Measurements from ENCODE around the gene TMEM200A.

DNA sequence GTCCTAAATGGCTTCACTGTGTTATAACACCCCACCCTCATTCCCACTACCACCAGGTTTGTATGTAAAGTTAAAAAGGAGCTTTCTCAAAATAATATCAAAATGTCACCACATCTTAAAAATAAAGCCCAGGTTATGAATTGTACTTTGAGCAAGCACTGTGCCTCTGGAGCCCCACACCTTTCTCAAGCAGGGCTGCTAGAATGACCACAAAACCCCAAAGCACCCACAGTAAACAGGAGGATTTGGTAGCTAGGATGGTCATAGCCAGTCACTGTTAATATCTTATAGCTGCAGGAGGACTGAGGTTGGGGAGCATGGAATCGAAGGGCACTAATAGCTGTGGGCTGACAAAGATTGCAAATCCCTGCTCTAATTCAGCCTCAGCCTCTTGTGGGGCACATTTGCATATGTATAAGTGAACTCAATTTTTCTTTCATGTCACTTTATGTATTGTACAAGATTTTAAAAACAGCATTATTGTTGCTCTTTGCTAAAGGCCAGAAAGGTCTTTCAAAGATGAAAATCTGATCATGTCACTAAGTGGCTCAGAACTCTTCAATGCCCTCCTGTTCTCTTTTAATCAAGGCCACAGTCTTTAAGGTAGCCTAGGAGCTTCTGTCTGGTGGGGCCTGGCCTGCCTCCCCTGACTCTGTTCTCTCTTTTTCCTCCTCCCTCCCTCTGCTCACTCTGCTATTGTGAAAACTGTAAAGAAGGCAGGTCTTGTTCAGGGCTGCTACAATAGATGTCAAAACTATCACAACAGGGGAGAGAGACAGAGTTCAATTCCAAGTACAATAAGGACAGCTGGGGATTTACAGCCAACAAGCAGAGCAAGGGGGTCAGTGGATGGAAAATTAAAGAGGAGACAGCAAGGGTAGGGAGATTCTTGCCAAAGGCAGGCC, 101.6 kb downstream of the TMEM200A start:
- TF ChIP-seq RELA (IDR thresholded peaks at IDR 0.05; ENCODE audit: borderline replicate concordance, partially characterized antibody) (no peak), POLR2A (IDR thresholded peaks at IDR 0.05; ENCODE audit: low read depth, low read length) (no peak), EP300 (IDR thresholded peaks at IDR 0.05; ENCODE audit: borderline replicate concordance in 1 of 2, control insufficient read depth in 1 of 2, low read depth in 2 of 2, low read length in 2 of 2) (no peak), GABPA (IDR thresholded peaks at IDR 0.05; ENCODE audit: low read depth) (no peak), TCF12 (IDR thresholded peaks at IDR 0.05; ENCODE audit: low read depth, low read length) (no peak), ZNF207 (IDR thresholded peaks at IDR 0.05; ENCODE audit: borderline replicate concordance) (no peak), BHLHE40 (IDR thresholded peaks at IDR 0.05; ENCODE audit: borderline replicate concordance in 1 of 2, low read depth in 2 of 2, low read length in 1 of 2) (no peak), IRF3 (IDR thresholded peaks at IDR 0.05) (no peak), ZNF274 (IDR thresholded peaks at IDR 0.05; ENCODE audit: insufficient read depth, insufficient read length) (no peak)
- TF ChIP-seq, protein P1, sequence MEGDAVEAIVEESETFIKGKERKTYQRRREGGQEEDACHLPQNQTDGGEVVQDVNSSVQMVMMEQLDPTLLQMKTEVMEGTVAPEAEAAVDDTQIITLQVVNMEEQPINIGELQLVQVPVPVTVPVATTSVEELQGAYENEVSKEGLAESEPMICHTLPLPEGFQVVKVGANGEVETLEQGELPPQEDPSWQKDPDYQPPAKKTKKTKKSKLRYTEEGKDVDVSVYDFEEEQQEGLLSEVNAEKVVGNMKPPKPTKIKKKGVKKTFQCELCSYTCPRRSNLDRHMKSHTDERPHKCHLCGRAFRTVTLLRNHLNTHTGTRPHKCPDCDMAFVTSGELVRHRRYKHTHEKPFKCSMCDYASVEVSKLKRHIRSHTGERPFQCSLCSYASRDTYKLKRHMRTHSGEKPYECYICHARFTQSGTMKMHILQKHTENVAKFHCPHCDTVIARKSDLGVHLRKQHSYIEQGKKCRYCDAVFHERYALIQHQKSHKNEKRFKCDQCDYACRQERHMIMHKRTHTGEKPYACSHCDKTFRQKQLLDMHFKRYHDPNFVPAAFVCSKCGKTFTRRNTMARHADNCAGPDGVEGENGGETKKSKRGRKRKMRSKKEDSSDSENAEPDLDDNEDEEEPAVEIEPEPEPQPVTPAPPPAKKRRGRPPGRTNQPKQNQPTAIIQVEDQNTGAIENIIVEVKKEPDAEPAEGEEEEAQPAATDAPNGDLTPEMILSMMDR (IDR thresholded peaks at IDR 0.05 in 2 of 3, conservative IDR thresholded peaks at IDR 0.05 in 1 of 3; ENCODE audit: control insufficient read depth in 2 of 3, extremely low read depth in 1 of 3, insufficient read depth in 1 of 3, low read depth in 3 of 3, low read length in 3 of 3): no peak
- TF ChIP-seq, protein P2, sequence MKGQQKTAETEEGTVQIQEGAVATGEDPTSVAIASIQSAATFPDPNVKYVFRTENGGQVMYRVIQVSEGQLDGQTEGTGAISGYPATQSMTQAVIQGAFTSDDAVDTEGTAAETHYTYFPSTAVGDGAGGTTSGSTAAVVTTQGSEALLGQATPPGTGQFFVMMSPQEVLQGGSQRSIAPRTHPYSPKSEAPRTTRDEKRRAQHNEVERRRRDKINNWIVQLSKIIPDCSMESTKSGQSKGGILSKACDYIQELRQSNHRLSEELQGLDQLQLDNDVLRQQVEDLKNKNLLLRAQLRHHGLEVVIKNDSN (IDR thresholded peaks at IDR 0.05; ENCODE audit: borderline replicate concordance, extremely low read length, insufficient read depth, low read depth, low read length): no peak
